ENCODE measurements around the gene ST8SIA6. TPM values are rescaled to one million over a fixed set of nuclear protein-coding genes. Genes with fewer than 3 reads are reported as not detected.

ST8SIA6 gene
- total RNA-seq, 1 donor from 2014 or later: 12.5 TPM

DNA sequence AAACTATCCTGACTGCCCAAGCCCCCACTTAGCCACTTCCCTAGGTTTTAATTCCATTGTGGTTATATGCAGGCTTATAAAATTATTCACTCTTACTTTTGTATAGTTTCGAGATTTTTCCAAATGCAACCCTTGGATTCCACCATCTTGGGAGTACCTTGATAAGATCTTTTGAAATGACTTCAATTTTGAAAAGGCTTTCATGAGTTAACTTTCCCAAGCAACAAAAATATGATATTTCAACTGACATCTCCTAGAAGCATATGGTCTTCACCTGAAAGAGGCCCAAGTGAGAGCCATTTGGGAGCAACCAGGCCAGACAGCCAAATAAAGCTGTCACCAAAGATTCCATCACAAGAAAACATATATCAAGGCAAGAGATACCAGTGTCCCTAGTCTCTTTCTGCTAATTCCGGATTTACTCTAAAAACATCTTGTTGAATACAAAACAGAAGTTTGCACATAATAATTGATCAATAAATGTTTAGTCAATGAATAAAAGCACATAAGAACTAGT, 1.7 kb upstream of the ST8SIA6 start:
- no peak for TF ChIP-seq CTCF (IDR thresholded peaks at IDR 0.05)
- intact Hi-C loops (cut with DNase I): no loop called here
- DNase-seq: no peak
- H3K9me3 ChIP-seq: peaks cover 4% of the 10 kb centered on the region
- no peaks in the 10 kb centered on the region for H3K36me3 ChIP-seq
- no peak overlapping the region for H3K4me3 ChIP-seq
- H3K27ac ChIP-seq: no peak overlapping the region
- peaks cover 17% of the 10 kb centered on the region for H3K4me1 ChIP-seq
- ATAC-seq: no peak
- peaks cover 24% of the 10 kb centered on the region for H3K27me3 ChIP-seq (ENCODE audit: low read depth)

DNA sequence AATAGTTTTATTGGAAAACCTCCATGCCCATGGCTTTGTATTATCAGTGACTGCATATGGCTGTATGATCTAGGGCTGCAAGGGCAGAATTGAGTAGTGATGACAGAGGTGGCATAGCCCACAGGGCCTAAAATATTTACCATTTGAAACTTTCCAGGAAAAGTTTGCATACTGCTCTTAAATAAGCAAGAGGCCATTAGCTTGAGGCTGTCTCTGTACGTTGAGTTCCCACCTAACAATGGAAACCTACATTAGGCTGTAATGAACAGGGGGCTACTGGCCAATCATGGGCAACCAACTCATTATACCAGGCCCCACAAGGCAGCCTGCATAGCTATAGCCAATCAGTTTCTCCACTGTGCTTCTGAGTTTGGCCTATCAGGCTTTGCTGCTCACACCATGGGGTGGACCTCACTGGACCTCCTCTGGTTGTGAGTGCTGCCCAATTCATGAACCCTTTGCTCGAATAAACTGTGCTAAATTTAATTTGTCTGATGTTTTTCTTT, 673 bp upstream of the ST8SIA6 start:
- ATAC-seq (no peak), DNase-seq (no peak)
- peaks cover 5% of the 10 kb centered on the region for H3K9me3 ChIP-seq
- H3K27ac ChIP-seq: peak overlapping the region; percentile 73
- peaks cover 17% of the 10 kb centered on the region for H3K4me1 ChIP-seq
- no peak for TF ChIP-seq CTCF (IDR thresholded peaks at IDR 0.05)
- H3K36me3 ChIP-seq: no peaks in the 10 kb centered on the region
- peaks cover 24% of the 10 kb centered on the region for H3K27me3 ChIP-seq (ENCODE audit: low read depth)
- intact Hi-C loops (cut with DNase I): no loop called here
- H3K4me3 ChIP-seq: peak overlapping the region; percentile 62

- H3K27me3 ChIP-seq (ENCODE audit: low read depth): peaks cover 24% of the 10 kb centered on the region
- peaks cover 17% of the 10 kb centered on the region for H3K4me1 ChIP-seq
- peak overlapping the region; percentile 62 for H3K4me3 ChIP-seq
- no peak for TF ChIP-seq CTCF (IDR thresholded peaks at IDR 0.05)
- peak; percentile 64 for DNase-seq
- intact Hi-C loops (cut with DNase I): no loop called here
- peak; percentile 78 to 81 for ATAC-seq
- peak overlapping the region; percentile 73 for H3K27ac ChIP-seq
- H3K9me3 ChIP-seq: peaks cover 20% of the 10 kb centered on the region
- no peaks in the 10 kb centered on the region for H3K36me3 ChIP-seq
Measured at GRCh38 chr10:17453373-17454091, 863 bp downstream of the ST8SIA6 start.

DNA sequence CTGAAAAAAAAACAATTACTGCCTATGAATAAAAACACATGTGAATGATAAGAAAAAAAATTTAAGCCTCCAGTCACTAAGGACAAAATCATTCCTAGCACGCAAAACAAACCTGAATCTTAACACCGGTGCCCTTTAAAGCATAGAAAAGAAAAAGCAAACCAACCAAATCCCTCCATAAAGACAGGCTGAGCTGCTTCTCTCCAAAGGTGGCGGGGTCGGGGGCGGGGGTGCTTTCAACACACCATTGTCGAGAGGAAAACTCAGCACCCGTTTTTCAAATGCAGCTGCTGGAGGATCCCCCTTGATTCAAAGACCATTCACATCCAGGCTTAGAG, 1.4 kb downstream of the ST8SIA6 start:
- no peaks in the 10 kb centered on the region for H3K36me3 ChIP-seq
- H3K27me3 ChIP-seq (ENCODE audit: low read depth): peaks cover 24% of the 10 kb centered on the region
- H3K27ac ChIP-seq: peak overlapping the region; percentile 73
- intact Hi-C loops (cut with DNase I): no loop called here
- peak overlapping the region; percentile 62 for H3K4me3 ChIP-seq
- H3K4me1 ChIP-seq: peaks cover 17% of the 10 kb centered on the region
- TF ChIP-seq CTCF (IDR thresholded peaks at IDR 0.05): no peak
- H3K9me3 ChIP-seq: peaks cover 24% of the 10 kb centered on the region
- no peak for ATAC-seq
- no peak for DNase-seq

GRCh38 chr10:17452060-17452841, 2.1 kb downstream of the ST8SIA6 start:
- DNase-seq (no peak), ATAC-seq (no peak)
- no peak for TF ChIP-seq CTCF (IDR thresholded peaks at IDR 0.05)
- Histone ChIP-seq H3K27ac (peak overlapping the region; percentile 73), H3K36me3 (no peaks in the 10 kb centered on the region), H3K4me3 (peak overlapping the region; percentile 62), H3K27me3 (ENCODE audit: low read depth) (peaks cover 24% of the 10 kb centered on the region), H3K4me1 (peaks cover 17% of the 10 kb centered on the region), H3K9me3 (peaks cover 24% of the 10 kb centered on the region)
- intact Hi-C loops (cut with DNase I): no loop called here

Data from lower lobe of right lung (tissue), 2 donors.